ENCODE results near the gene KCNJ13.

The KCNJ13 gene

DNA sequence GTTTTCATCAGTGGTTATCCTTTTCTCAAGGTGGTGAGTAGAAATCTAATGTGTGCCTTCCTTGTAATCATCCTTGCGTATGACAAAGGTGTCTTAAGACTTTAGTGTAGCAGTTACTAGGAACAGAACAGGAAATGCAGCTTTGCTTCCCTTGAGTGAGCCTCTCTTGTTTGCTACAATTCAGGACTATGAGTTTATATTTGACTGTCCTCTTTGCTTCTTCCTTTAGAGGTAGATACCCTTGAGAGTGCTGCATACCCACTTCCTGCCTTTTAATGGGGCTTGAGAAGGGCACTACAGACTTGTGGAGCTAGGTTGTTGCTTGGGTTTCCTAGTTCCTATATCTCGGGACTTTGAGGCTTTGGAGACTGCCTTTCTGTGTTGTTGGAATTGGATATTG is 3.8 kb downstream of the KCNJ13 start:
- DNase-seq (ENCODE audit: low read depth): no peak
- no peak overlapping the region for H3K4me3 ChIP-seq (ENCODE audit: low read depth, low read length)
- no peak for TF ChIP-seq CTCF (conservative IDR thresholded peaks at IDR 0.05; ENCODE audit: low read depth, low read length)

GRCh38 chr2:232771870-232772269 is 4.5 kb downstream of the KCNJ13 start:
- TF ChIP-seq CTCF (conservative IDR thresholded peaks at IDR 0.05; ENCODE audit: low read depth, low read length): no peak
- no peak overlapping the region for H3K4me3 ChIP-seq (ENCODE audit: low read depth, low read length)
- DNase-seq (ENCODE audit: low read depth): no peak

GRCh38 chr2:232770207-232770606 is 6.2 kb downstream of the KCNJ13 start:
- no peak for TF ChIP-seq CTCF (conservative IDR thresholded peaks at IDR 0.05; ENCODE audit: low read depth, low read length)
- no peak overlapping the region for H3K4me3 ChIP-seq (ENCODE audit: low read depth, low read length)
- peak; percentile 7 for DNase-seq (ENCODE audit: low read depth)

DNA sequence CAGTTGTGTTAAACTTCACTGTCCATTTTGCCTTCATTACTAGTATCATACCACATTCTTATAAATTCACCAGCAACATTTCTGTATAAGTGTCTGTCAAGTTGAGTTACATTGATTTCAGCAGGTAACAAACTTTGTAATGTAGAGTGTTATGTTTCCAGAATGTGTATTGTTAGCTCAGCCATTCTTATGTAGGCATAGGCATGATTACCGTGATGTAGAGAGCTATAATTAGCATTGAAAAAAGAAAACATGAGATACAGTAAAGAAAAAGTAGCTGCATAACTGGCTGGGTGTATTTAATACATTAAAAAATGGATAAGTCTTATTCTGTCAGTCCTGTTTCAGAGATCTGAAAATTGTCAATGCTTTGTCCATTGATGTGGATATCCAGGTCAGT is 8.5 kb downstream of the KCNJ13 start:
- TF ChIP-seq CTCF (conservative IDR thresholded peaks at IDR 0.05; ENCODE audit: low read depth, low read length): no peak
- no peak for DNase-seq (ENCODE audit: low read depth)
- H3K4me3 ChIP-seq (ENCODE audit: low read depth, low read length): no peak overlapping the region

GRCh38 chr2:232761301-232761907 is 15.0 kb downstream of the KCNJ13 start:
- peak; percentile 74 for TF ChIP-seq CTCF (conservative IDR thresholded peaks at IDR 0.05; ENCODE audit: low read depth, low read length)
- H3K4me3 ChIP-seq (ENCODE audit: low read depth, low read length): no peak overlapping the region
- peak; percentile 78 for DNase-seq (ENCODE audit: low read depth)

- DNase-seq (ENCODE audit: low read depth): no peak
- H3K4me3 ChIP-seq (ENCODE audit: low read depth, low read length): no peak overlapping the region
- TF ChIP-seq CTCF (conservative IDR thresholded peaks at IDR 0.05; ENCODE audit: low read depth, low read length): no peak
Measured at GRCh38 chr2:232757905-232758304, 18.5 kb downstream of the KCNJ13 start.

GRCh38 chr2:232750135-232750671 is 26.2 kb downstream of the KCNJ13 start:
- no peak overlapping the region for H3K4me3 ChIP-seq (ENCODE audit: low read depth, low read length)
- no peak for DNase-seq (ENCODE audit: low read depth)
- TF ChIP-seq CTCF (conservative IDR thresholded peaks at IDR 0.05; ENCODE audit: low read depth, low read length): no peak

Measured in choroid plexus epithelial cell (primary cell).